Measurements from ENCODE around the gene PRELID1. TPM values are rescaled to one million over a fixed set of nuclear protein-coding genes. Genes with fewer than 3 reads are reported as not detected.
"Not testable (repeated sequence)": the region's sequence is repeated elsewhere in the genome, so short reads cannot be mapped to it uniquely, and the experiment has no call there.

The PRELID1 gene
- total RNA-seq, 1 donor from 2014 or later = 98.8 TPM

GRCh38 chr5:177302354-177303110 is 1.1 kb upstream of the PRELID1 start:
- H3K4me1 Mint-ChIP-seq (ENCODE audit: unreplicated experiment) = peaks cover 50% of the 10 kb centered on the region

DNA sequence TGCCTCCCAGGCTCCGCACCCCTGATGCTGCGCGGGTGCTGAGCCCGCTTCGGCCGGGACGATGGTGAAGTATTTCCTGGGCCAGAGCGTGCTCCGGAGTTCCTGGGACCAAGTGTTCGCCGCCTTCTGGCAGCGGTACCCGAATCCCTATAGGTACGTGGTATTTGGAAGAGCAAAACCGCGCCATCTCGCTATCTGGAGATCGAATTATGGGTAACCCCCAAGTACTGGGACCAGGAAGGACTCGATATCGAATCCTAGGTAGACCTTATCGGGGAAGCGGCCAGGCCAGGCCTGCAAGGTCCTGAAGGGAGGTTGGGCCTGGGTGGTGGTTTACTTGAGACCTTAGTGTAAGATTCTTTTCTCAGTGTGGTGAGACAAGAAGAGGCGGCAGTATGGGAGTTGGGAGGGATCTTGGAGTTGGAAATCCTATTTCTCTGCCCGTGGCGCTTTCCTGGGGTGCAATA is 359 bp downstream of the PRELID1 start:
- TF ChIP-seq CTCF (IDR thresholded peaks at IDR 0.05) = no peak
- Mint-ChIP-seq H3K36me3 (ENCODE audit: unreplicated experiment) (peaks cover 10% of the 10 kb centered on the region), H3K27me3 (ENCODE audit: unreplicated experiment) (no peaks in the 10 kb centered on the region), H3K9me3 (ENCODE audit: unreplicated experiment) (no peaks in the 10 kb centered on the region), H3K4me1 (ENCODE audit: unreplicated experiment) (peaks cover 50% of the 10 kb centered on the region), H3K27ac (ENCODE audit: unreplicated experiment) (peak overlapping the region; percentile 86), H3K4me3 (ENCODE audit: unreplicated experiment) (peak overlapping the region; percentile 93)
- DNase-seq (ENCODE audit: extremely low spot score, unreplicated experiment) = no peak

More at GRCh38 chr5:177302354-177303110, 1.1 kb upstream of the PRELID1 start:
- no peak for DNase-seq (ENCODE audit: extremely low spot score, unreplicated experiment)
- TF ChIP-seq CTCF (IDR thresholded peaks at IDR 0.05) = no peak
- H3K27me3 Mint-ChIP-seq (ENCODE audit: unreplicated experiment) = no peaks in the 10 kb centered on the region
- H3K4me3 Mint-ChIP-seq (ENCODE audit: unreplicated experiment) = peak overlapping the region; percentile 93
- H3K9me3 Mint-ChIP-seq (ENCODE audit: unreplicated experiment) = no peaks in the 10 kb centered on the region
- H3K27ac Mint-ChIP-seq (ENCODE audit: unreplicated experiment) = peak overlapping the region; percentile 95
- H3K36me3 Mint-ChIP-seq (ENCODE audit: unreplicated experiment) = peaks cover 10% of the 10 kb centered on the region

DNA sequence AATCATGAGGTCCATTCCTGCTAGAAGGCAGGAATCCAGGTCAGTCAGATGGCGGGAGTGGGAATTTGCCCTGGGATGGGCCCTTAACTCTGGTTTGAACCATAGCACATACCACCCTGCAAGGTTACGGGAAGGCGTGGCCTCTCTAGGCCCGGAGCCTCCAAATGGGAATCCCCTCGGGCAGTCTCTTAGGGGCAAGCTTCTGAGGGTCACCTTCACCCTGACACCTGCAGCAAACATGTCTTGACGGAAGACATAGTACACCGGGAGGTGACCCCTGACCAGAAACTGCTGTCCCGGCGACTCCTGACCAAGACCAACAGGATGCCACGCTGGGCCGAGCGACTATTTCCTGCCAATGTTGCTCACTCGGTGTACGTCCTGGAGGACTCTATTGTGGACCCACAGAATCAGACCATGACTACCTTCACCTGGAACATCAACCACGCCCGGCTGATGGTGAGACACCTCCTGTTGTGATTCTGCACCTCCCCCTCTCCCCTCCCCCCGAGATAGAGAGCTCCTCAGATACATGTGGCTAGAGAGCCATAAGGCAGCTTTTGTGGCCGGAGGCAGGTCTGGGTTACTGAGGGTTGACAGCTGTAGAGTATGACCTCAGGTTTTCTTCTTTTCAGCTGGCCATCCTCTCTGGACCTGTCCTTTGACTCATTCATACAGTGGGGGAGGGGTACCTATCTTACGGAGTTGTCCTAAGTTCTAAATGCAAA is 957 bp downstream of the PRELID1 start:
- Mint-ChIP-seq H3K4me1 (ENCODE audit: unreplicated experiment) (peaks cover 48% of the 10 kb centered on the region), H3K27ac (ENCODE audit: unreplicated experiment) (peak overlapping the region; percentile 86), H3K27me3 (ENCODE audit: unreplicated experiment) (no peaks in the 10 kb centered on the region), H3K9me3 (ENCODE audit: unreplicated experiment) (no peaks in the 10 kb centered on the region), H3K36me3 (ENCODE audit: unreplicated experiment) (peaks cover 10% of the 10 kb centered on the region), H3K4me3 (ENCODE audit: unreplicated experiment) (peak overlapping the region; percentile 93)
- DNase-seq (ENCODE audit: extremely low spot score, unreplicated experiment) = no peak
- no peak for TF ChIP-seq CTCF (IDR thresholded peaks at IDR 0.05)

DNA sequence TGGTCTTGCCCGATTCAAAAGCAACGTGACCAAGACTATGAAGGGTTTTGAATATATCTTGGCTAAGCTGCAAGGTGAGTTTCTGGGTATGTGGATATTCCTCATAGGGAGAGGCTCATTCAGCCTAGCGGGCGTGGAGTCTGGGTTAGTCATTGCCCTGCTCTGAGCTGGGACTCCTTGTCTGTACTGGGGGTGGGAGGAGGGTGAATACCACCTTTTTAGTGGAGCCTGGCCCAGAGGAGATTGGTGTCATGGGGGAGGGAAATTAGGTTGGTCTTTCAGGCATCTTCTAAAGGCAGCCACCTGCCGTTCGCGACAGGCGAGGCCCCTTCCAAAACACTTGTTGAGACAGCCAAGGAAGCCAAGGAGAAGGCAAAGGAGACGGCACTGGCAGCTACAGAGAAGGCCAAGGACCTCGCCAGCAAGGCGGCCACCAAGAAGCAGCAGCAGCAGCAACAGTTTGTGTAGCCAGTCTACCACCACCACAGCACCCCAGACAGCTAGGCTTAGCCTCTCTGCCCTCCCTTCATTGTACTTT is 2.6 kb downstream of the PRELID1 start:
- not testable (repeated sequence) for H3K27ac Mint-ChIP-seq (ENCODE audit: unreplicated experiment); H3K27me3 Mint-ChIP-seq (ENCODE audit: unreplicated experiment); DNase-seq (ENCODE audit: extremely low spot score, unreplicated experiment); H3K9me3 Mint-ChIP-seq (ENCODE audit: unreplicated experiment); H3K4me3 Mint-ChIP-seq (ENCODE audit: unreplicated experiment)
- H3K36me3 Mint-ChIP-seq (ENCODE audit: unreplicated experiment) = peaks cover 10% of the 10 kb centered on the region
- H3K4me1 Mint-ChIP-seq (ENCODE audit: unreplicated experiment) = peaks cover 45% of the 10 kb centered on the region

DNA sequence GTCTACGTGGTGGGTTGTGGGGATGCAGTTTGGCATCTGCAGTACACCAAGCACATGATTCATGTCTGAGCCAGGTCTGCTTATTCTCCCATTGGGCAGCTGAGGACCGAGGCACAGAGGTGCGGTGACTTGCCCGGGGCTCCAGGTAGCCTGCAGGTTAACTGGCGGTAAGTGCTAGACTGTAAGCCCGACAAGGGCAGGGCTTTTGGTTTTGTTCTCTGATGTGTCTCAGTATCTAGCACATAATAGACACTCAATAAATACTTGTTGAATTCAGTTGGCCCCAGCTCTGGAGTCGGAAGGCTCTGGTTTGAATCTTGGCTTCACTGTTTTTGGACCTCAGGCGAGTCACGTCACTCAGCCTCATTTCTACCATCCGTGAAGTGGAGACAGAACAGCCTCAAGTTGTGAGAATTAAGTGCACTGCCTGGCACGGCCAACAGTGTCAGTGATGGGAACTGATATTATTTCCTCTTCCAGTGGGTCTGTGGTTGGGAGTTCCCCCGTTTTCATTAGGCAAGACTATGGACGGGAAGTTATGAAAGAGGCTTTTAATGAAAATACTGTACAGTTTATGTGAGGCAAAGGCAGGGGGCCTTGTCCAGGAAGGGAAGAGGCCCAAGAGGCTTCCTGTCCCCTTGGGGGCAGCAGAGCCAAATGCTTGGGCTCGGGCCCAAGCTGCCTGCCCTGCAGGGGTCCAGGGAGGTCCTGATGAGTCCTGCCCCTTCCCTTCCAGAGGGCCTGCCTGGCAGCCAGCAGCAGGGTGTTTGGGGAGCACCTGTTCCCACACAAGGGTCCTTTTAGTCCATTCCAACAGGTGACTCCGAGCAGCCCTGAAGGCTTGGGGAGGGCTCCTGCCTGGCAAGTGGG is 3.3 kb downstream of the PRELID1 start:
- peaks cover 47% of the 10 kb centered on the region for H3K4me1 Mint-ChIP-seq (ENCODE audit: unreplicated experiment)
- no peak overlapping the region for H3K27ac Mint-ChIP-seq (ENCODE audit: unreplicated experiment)
- peaks cover 10% of the 10 kb centered on the region for H3K36me3 Mint-ChIP-seq (ENCODE audit: unreplicated experiment)
- TF ChIP-seq CTCF (IDR thresholded peaks at IDR 0.05) = no peak
- H3K9me3 Mint-ChIP-seq (ENCODE audit: unreplicated experiment) = no peaks in the 10 kb centered on the region
- no peaks in the 10 kb centered on the region for H3K27me3 Mint-ChIP-seq (ENCODE audit: unreplicated experiment)
- no peak for DNase-seq (ENCODE audit: extremely low spot score, unreplicated experiment)
- no peak overlapping the region for H3K4me3 Mint-ChIP-seq (ENCODE audit: unreplicated experiment)

Data from osteocyte (in vitro differentiated cells).